Stomach smooth muscle (tissue), 2 donors: ENCODE results near the gene MUCL3.

ENCODE experiments used
- H3K27ac ChIP-seq: one replicate; pipeline ENCODE4 v1.7.0; 2013; ENCODE audit warnings: mild to moderate bottlenecking, low read length, inconsistent platforms
- H3K27me3 ChIP-seq, 2 donors: one replicate each; pipeline ENCODE4 v1.7.0; 2013; ENCODE audit warnings: low read length in 2 of 2; ENCODE audit not compliant: insufficient read depth in 2 of 2, control insufficient read depth in 1 of 2
- H3K36me3 ChIP-seq, 2 donors: one replicate each; pipeline ENCODE4 v1.7.0; 2013; ENCODE audit warnings: low read length in 2 of 2; ENCODE audit not compliant: control insufficient read depth in 2 of 2, insufficient read depth in 2 of 2
- H3K4me1 ChIP-seq: one replicate; pipeline ENCODE4 v1.7.0; 2013; ENCODE audit warnings: low read length; ENCODE audit not compliant: control insufficient read depth, insufficient read depth
- H3K4me3 ChIP-seq, 2 donors: one replicate each; pipeline ENCODE4 v1.7.0; 2013; ENCODE audit warnings: low read length in 2 of 2
- H3K9ac ChIP-seq, 2 donors: one replicate each; pipeline ENCODE4 v1.7.0; 2013; ENCODE audit warnings: low read length in 2 of 2, mild to moderate bottlenecking in 1 of 2
- H3K9me3 ChIP-seq, 2 donors: one replicate each; pipeline ENCODE4 v1.7.0; 2013; ENCODE audit warnings: low read length in 2 of 2; ENCODE audit not compliant: control insufficient read depth in 2 of 2
- donor health status: healthy.
- donor health status: Pancreatic carcinoma.

MUCL3 gene, protein sequence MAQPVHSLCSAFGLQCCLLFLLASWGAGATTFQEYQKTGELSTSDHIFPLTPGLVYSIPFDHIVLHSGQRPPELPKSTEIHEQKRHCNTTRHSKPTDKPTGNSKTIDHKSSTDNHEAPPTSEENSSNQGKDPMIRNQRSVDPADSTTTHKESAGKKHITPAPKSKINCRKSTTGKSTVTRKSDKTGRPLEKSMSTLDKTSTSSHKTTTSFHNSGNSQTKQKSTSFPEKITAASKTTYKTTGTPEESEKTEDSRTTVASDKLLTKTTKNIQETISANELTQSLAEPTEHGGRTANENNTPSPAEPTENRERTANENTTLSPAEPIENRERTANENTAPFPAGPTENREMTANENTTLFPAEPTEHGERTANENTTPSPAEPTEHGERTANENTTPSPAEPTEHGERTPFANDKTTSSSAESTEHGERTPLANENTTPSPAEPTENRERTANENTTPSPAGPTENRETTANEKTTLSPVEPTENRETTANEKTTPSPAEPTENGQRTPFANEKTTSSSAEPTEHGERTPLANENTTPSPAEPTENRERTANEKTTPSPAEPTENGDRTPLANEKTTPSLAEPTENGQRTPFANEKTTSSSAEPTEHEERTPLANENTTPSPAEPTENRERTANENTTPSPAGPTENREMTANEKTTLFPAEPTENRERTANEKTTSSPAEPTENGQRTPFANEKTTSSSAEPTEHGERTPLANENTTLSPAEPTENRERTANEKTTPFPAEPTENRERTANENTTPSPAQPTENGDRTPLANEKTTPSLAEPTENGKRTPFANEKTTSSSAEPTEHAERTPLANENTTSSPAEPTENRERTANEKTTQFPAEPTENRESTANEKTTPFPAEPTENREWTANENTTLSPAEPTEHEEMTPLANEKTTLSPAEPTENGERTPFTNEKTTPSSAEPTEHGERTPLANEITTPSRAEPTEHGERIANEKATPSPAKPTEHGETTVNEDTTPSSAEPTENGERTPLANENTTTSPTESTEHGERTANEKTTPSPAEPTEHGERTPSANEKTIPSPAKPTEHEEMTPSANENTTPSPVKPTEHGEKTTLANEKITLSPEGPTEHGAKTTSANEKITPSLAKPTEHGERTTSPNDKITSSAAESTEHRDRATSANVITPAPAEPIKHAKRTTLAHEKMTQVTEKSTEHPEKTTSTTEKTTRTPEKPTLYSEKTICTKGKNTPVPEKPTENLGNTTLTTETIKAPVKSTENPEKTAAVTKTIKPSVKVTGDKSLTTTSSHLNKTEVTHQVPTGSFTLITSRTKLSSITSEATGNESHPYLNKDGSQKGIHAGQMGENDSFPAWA (N-terminal part only)

GRCh38 chr6:30940361-30940986 lies at the start of gene MUCL3:
MUCL3 (plus strand) TSS chr6:30940973; CDS start chr6:30941000, 27 bp downstream.
- Histone ChIP-seq H3K9me3 (no peaks in the 10 kb centered on the region), H3K4me1 (peaks cover 7% of the 10 kb centered on the region), H3K36me3 (no peaks in the 10 kb centered on the region), H3K9ac (no peak within 1 kb of the TSS), H3K4me3 (no peak within 1 kb of the TSS), H3K27ac (no peak within 1 kb of the TSS), H3K27me3 (peaks cover 8 to 15% of the 10 kb centered on the region in 2 donors)

- peaks cover 45 to 48% of the 10 kb centered on the region in 2 donors for H3K36me3 ChIP-seq
Measured at GRCh38 chr6:30891450-30891723, 49.4 kb upstream of the MUCL3 start.

DNA sequence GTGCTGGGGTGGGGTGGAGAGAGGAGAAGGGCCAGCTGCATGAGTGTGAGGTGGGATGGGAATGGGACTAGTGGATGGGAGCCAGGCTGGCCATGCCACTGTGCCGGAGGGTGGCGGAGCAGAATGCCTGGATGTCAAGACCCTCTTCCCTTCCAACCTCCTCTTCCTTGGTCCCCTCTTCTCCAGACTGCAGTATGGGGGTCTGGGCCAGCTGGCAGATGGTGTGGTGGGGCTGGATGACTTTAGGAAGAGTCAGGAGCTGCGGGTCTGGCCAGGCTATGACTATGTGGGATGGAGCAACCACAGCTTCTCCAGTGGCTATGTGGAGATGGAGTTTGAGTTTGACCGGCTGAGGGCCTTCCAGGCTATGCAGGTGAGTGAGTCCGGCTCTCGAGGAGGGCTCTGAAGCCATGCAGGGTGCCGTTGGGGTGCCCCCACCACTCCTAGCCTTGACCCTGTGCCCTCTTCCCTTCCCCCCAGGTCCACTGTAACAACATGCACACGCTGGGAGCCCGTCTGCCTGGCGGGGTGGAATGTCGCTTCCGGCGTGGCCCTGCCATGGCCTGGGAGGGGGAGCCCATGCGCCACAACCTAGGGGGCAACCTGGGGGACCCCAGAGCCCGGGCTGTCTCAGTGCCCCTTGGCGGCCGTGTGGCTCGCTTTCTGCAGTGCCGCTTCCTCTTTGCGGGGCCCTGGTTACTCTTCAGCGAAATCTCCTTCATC lies 48.8 kb upstream of the MUCL3 start:
- Histone ChIP-seq H3K27me3 (no peaks in the 10 kb centered on the region), H3K36me3 (peaks cover 49 to 52% of the 10 kb centered on the region in 2 donors), H3K4me3 (no peak overlapping the region), H3K4me1 (peaks cover 15% of the 10 kb centered on the region), H3K9me3 (no peaks in the 10 kb centered on the region), H3K27ac (no peak overlapping the region), H3K9ac (no peak overlapping the region)

More at GRCh38 chr6:30891450-30891723, 49.4 kb upstream of the MUCL3 start:
- H3K4me1 ChIP-seq: peaks cover 21% of the 10 kb centered on the region
- H3K4me3 ChIP-seq: no peak overlapping the region
- H3K9ac ChIP-seq: no peak overlapping the region
- no peaks in the 10 kb centered on the region for H3K9me3 ChIP-seq
- H3K27ac ChIP-seq: no peak overlapping the region
- H3K27me3 ChIP-seq: no peaks in the 10 kb centered on the region

DNA sequence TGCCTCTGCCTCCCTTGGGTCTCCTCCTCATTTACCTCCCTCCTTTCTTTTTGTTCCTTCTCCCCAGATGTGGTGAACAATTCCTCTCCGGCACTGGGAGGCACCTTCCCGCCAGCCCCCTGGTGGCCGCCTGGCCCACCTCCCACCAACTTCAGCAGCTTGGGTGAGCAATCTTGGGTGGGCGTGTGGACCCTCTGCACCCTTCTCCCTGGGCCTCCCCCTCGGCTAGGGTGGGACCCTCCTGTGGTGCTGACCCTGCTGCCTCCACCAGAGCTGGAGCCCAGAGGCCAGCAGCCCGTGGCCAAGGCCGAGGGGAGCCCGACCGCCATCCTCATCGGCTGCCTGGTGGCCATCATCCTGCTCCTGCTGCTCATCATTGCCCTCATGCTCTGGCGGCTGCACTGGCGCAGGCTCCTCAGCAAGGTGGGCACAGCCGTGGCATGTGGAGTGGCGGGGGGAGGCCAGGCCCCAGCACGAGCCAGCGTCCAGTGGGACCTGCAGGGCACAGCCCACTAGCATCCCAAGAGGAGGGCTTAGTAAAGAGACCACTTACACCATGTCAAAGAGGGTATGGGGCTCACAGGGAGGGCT lies 47.7 kb upstream of the MUCL3 start:
- Histone ChIP-seq H3K9ac (no peak overlapping the region), H3K27me3 (no peaks in the 10 kb centered on the region), H3K36me3 (peaks cover 58 to 63% of the 10 kb centered on the region in 2 donors), H3K27ac (no peak overlapping the region), H3K9me3 (no peaks in the 10 kb centered on the region), H3K4me1 (peaks cover 14% of the 10 kb centered on the region), H3K4me3 (no peak overlapping the region)

GRCh38 chr6:30893666-30894065 lies 47.1 kb upstream of the MUCL3 start:
- peaks cover 62 to 68% of the 10 kb centered on the region in 2 donors for H3K36me3 ChIP-seq
- no peaks in the 10 kb centered on the region for H3K9me3 ChIP-seq
- H3K4me1 ChIP-seq: peaks cover 14% of the 10 kb centered on the region
- no peak overlapping the region for H3K4me3 ChIP-seq
- no peak overlapping the region for H3K27ac ChIP-seq
- no peak overlapping the region for H3K9ac ChIP-seq
- H3K27me3 ChIP-seq: no peaks in the 10 kb centered on the region

DNA sequence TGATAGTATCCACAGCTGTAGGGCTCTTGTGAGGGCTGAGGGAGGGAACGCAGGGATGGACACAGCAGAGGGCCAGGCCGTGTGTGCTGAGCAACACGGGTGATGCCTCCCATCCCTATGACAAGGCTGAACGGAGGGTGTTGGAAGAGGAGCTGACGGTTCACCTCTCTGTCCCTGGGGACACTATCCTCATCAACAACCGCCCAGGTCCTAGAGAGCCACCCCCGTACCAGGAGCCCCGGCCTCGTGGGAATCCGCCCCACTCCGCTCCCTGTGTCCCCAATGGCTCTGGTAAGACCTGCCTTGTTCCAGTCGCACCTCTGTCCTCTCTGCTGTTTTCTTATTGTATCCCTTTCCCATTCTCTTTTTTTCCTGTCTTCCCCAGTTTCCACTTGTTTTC lies 46.4 kb upstream of the MUCL3 start:
- H3K36me3 ChIP-seq: peaks cover 68 to 74% of the 10 kb centered on the region in 2 donors
- peaks cover 14% of the 10 kb centered on the region for H3K4me1 ChIP-seq
- no peaks in the 10 kb centered on the region for H3K9me3 ChIP-seq
- H3K4me3 ChIP-seq: no peak overlapping the region
- H3K27ac ChIP-seq: no peak overlapping the region
- H3K27me3 ChIP-seq: no peaks in the 10 kb centered on the region
- no peak overlapping the region for H3K9ac ChIP-seq

- Histone ChIP-seq H3K36me3 (peaks cover 69 to 71% of the 10 kb centered on the region in 2 donors), H3K9ac (no peak overlapping the region), H3K9me3 (no peaks in the 10 kb centered on the region), H3K4me3 (no peak overlapping the region), H3K4me1 (peaks cover 11% of the 10 kb centered on the region), H3K27me3 (no peaks in the 10 kb centered on the region), H3K27ac (peak overlapping the region; percentile 6)
Measured at GRCh38 chr6:30894935-30895334, 45.8 kb upstream of the MUCL3 start.

DNA sequence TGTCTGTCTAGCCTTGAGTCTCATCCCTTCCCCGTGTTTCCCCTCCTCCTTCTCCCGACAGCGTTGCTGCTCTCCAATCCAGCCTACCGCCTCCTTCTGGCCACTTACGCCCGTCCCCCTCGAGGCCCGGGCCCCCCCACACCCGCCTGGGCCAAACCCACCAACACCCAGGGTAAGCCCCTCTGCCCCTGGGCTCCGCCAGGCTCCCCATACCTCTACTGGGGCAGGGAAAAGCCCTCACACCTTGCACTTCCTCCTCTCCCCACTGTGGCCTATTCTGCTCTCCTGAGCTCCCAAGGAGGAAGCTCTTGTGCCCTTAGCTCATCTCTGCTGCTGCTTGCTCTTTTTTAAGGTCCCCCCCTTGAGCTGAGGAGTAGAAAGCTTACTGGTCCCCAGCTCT lies 45.4 kb upstream of the MUCL3 start:
- H3K27ac ChIP-seq: peak overlapping the region; percentile 6
- peaks cover 70 to 71% of the 10 kb centered on the region in 2 donors for H3K36me3 ChIP-seq
- H3K4me1 ChIP-seq: peaks cover 7% of the 10 kb centered on the region
- H3K9me3 ChIP-seq: no peaks in the 10 kb centered on the region
- H3K27me3 ChIP-seq: no peaks in the 10 kb centered on the region
- no peak overlapping the region for H3K4me3 ChIP-seq
- no peak overlapping the region for H3K9ac ChIP-seq

- H3K36me3 ChIP-seq: peaks cover 64 to 71% of the 10 kb centered on the region in 2 donors
- H3K4me3 ChIP-seq: no peak overlapping the region
- H3K27me3 ChIP-seq: no peaks in the 10 kb centered on the region
- no peak overlapping the region for H3K9ac ChIP-seq
- H3K27ac ChIP-seq: no peak overlapping the region
- no peaks in the 10 kb centered on the region for H3K9me3 ChIP-seq
- no peaks in the 10 kb centered on the region for H3K4me1 ChIP-seq
Measured at GRCh38 chr6:30896541-30896940, 44.2 kb upstream of the MUCL3 start.
